MM.1S (cell line): Measurements from ENCODE around the gene CSTPP1.

Source experiments
- DNase-seq: peaks from one replicate; pipeline ENCODE4 v3.0.0-alpha.2; 2015
- H2AFZ ChIP-seq: fragments of 300-600 bp; sonication (generic); 2 replicates; pipeline ENCODE4 v1.6.0; 2016; ENCODE audit warnings: antibody characterized with exemption, low read length
- H3F3A ChIP-seq: fragments of 300-600 bp; sonication (generic); 2 replicates; pipeline ENCODE4 v1.6.1; 2016; ENCODE audit warnings: mild to moderate bottlenecking, antibody characterized with exemption, low read length, moderate library complexity, mixed read lengths; ENCODE audit not compliant: insufficient read depth
- H3K27ac ChIP-seq: fragments of 300-600 bp; sonication (generic); 2 replicates; pipeline ENCODE4 v1.5.1; 2016; ENCODE audit warnings: mild to moderate bottlenecking, low read length
- H3K27me3 ChIP-seq: fragments of 300-600 bp; sonication (generic); replicated peaks from 2 replicates; pipeline ENCODE4 v1.6.0; 2016; ENCODE audit warnings: low read length; ENCODE audit not compliant: insufficient read depth
- H3K36me3 ChIP-seq: fragments of 300-600 bp; sonication (generic); replicated peaks from 2 replicates; pipeline ENCODE4 v1.6.1; 2016; ENCODE audit warnings: mild to moderate bottlenecking, low read length, mixed read lengths; ENCODE audit not compliant: insufficient read depth
- H3K4me1 ChIP-seq: fragments of 300-600 bp; sonication (generic); 2 replicates; pipeline ENCODE4 v1.6.1; 2016; ENCODE audit warnings: low read length, mixed read lengths
- H3K4me2 ChIP-seq: fragments of 300-600 bp; sonication (generic); 2 replicates; pipeline ENCODE4 v1.6.0; 2016; ENCODE audit warnings: low read depth, low read length
- H3K4me3 ChIP-seq: fragments of 300-600 bp; sonication (generic); 2 replicates; pipeline ENCODE4 v1.5.1; 2016; ENCODE audit warnings: low read length, mixed read lengths
- H3K79me2 ChIP-seq: fragments of 300-600 bp; sonication (generic); 2 replicates; pipeline ENCODE4 v1.6.1; 2016; ENCODE audit warnings: mixed run types, low read length, mixed read lengths
- H3K9ac ChIP-seq: fragments of 300-600 bp; sonication (generic); 2 replicates; pipeline ENCODE4 v1.6.1; 2016; ENCODE audit warnings: low read length, mixed read lengths
- H3K9me2 ChIP-seq: fragments of 300-600 bp; sonication (generic); replicated peaks from 2 replicates; pipeline ENCODE4 v1.6.1; 2016; ENCODE audit warnings: mild to moderate bottlenecking, low read length, mixed read lengths; ENCODE audit not compliant: insufficient read depth
- H3K9me3 ChIP-seq: fragments of 300-600 bp; sonication (generic); replicated peaks from 2 replicates; pipeline ENCODE4 v1.6.1; 2016; ENCODE audit warnings: mild to moderate bottlenecking, low read length, mixed read lengths; ENCODE audit not compliant: insufficient read depth
- H4K20me1 ChIP-seq: fragments of 300-600 bp; sonication (generic); 2 replicates; pipeline ENCODE4 v1.6.1; 2016; ENCODE audit warnings: mild to moderate bottlenecking, low read length, moderate library complexity, mixed read lengths; ENCODE audit not compliant: insufficient read depth
- CTCF ChIP-seq: fragments of 300-600 bp; sonication (generic); IDR thresholded peaks from 2 replicates; pipeline ENCODE4 v1.5.1; 2016; ENCODE audit warnings: antibody characterized with exemption, low read length, mixed read lengths
- EZH2 ChIP-seq: fragments of 300-600 bp; sonication (generic); optimal IDR thresholded peaks from 2 replicates; pipeline ENCODE3; 2017; ENCODE audit warnings: low read depth, mild to moderate bottlenecking, antibody characterized with exemption, low read length, mixed read lengths
- EZH2phosphoT487 ChIP-seq: fragments of 300-600 bp; sonication (generic); IDR thresholded peaks from 2 replicates; pipeline ENCODE4 v1.6.1; 2018; ENCODE audit warnings: antibody characterized with exemption, low read length

Gene CSTPP1

GRCh38 chr11:47035108-47035507 lies 98.5 kb downstream of the CSTPP1 start:
- Histone ChIP-seq H3K36me3 (no peaks in the 10 kb centered on the region), H3K9me2 (no peaks in the 10 kb centered on the region), H3K9me3 (no peaks in the 10 kb centered on the region), H3K9ac (no peak overlapping the region), H3K79me2 (no peaks in the 10 kb centered on the region), H3K4me1 (no peaks in the 10 kb centered on the region), H3K27me3 (no peaks in the 10 kb centered on the region), H2AFZ (no peak overlapping the region), H3F3A (no peaks in the 10 kb centered on the region), H3K4me2 (no peak overlapping the region), H3K27ac (no peak overlapping the region), H4K20me1 (no peaks in the 10 kb centered on the region), H3K4me3 (no peak overlapping the region)
- TF ChIP-seq CTCF (no peak), EZH2phosphoT487 (no peak), EZH2 (no peak)
- no peak for DNase-seq

GRCh38 chr11:47044119-47044518 lies 107.6 kb downstream of the CSTPP1 start:
- Histone ChIP-seq H3K9ac (no peak overlapping the region), H3K4me2 (no peak overlapping the region), H3K4me3 (no peak overlapping the region), H3F3A (no peaks in the 10 kb centered on the region), H3K9me3 (no peaks in the 10 kb centered on the region), H3K9me2 (no peaks in the 10 kb centered on the region), H4K20me1 (no peaks in the 10 kb centered on the region), H3K27me3 (no peaks in the 10 kb centered on the region), H3K4me1 (no peaks in the 10 kb centered on the region), H3K79me2 (no peaks in the 10 kb centered on the region), H2AFZ (no peak overlapping the region), H3K36me3 (no peaks in the 10 kb centered on the region), H3K27ac (no peak overlapping the region)
- no peak for DNase-seq
- TF ChIP-seq EZH2phosphoT487 (no peak), CTCF (no peak), EZH2 (no peak)

GRCh38 chr11:47047972-47048371 lies 111.4 kb downstream of the CSTPP1 start:
- Histone ChIP-seq H3K9me3 (no peaks in the 10 kb centered on the region), H3K9me2 (no peaks in the 10 kb centered on the region), H3K27ac (no peak overlapping the region), H3K36me3 (no peaks in the 10 kb centered on the region), H3K79me2 (no peaks in the 10 kb centered on the region), H3K4me2 (no peak overlapping the region), H2AFZ (no peak overlapping the region), H3F3A (no peaks in the 10 kb centered on the region), H3K4me3 (no peak overlapping the region), H4K20me1 (no peaks in the 10 kb centered on the region), H3K27me3 (no peaks in the 10 kb centered on the region), H3K9ac (no peak overlapping the region), H3K4me1 (no peaks in the 10 kb centered on the region)
- DNase-seq = no peak
- no peak for TF ChIP-seq EZH2
- TF ChIP-seq EZH2phosphoT487 = no peak
- TF ChIP-seq CTCF = no peak
